Measurements from ENCODE around the gene KHDC3L. TPM values are rescaled to one million over a fixed set of nuclear protein-coding genes. Genes with fewer than 3 reads are reported as not detected.

Gene KHDC3L
- polyA plus RNA-seq, 1 donor (not counting 4 experiments of a cell fraction or from before 2014, with no cell fraction given) = not detected

DNA sequence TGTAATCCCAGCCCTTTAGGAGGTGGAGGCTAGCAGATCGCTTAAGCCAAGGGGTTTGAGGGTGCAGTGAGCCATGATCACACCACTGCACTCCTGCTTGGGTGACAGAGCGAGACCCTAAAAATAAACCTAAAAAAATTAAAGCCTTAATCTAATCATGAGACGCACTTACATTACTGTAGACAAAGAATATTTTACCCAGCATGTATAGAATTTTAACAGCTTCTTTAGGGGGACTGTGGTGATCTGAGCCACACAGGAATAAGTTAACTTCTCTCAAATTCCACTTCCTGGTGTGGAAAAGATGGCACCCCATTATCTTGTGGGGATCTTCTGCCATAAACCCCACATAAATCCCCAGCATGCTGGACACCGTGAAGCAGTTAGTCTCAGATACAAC lies 9.5 kb downstream of the KHDC3L start:
- TF ChIP-seq EZH2 (IDR thresholded peaks at IDR 0.05; ENCODE audit: low read length) = no peak
- TF ChIP-seq, protein P1, sequence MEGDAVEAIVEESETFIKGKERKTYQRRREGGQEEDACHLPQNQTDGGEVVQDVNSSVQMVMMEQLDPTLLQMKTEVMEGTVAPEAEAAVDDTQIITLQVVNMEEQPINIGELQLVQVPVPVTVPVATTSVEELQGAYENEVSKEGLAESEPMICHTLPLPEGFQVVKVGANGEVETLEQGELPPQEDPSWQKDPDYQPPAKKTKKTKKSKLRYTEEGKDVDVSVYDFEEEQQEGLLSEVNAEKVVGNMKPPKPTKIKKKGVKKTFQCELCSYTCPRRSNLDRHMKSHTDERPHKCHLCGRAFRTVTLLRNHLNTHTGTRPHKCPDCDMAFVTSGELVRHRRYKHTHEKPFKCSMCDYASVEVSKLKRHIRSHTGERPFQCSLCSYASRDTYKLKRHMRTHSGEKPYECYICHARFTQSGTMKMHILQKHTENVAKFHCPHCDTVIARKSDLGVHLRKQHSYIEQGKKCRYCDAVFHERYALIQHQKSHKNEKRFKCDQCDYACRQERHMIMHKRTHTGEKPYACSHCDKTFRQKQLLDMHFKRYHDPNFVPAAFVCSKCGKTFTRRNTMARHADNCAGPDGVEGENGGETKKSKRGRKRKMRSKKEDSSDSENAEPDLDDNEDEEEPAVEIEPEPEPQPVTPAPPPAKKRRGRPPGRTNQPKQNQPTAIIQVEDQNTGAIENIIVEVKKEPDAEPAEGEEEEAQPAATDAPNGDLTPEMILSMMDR (optimal IDR thresholded peaks at IDR 0.05 in 1 of 3, IDR thresholded peaks at IDR 0.05 in 1 of 3, conservative IDR thresholded peaks at IDR 0.05 in 1 of 3; ENCODE audit: extremely low read depth in 1 of 3, insufficient read depth in 2 of 3, low read length in 3 of 3) = no peak
- DNase-seq (ENCODE audit: low read depth, low spot score) (no peak), FAIRE-seq (no peak)
- H3K9me3 ChIP-seq (ENCODE audit: control insufficient read depth, low read depth, low read length) = no peaks in the 10 kb centered on the region
- no peaks in the 10 kb centered on the region for H3K79me2 ChIP-seq (ENCODE audit: control insufficient read depth, insufficient read depth, low read length)
- H3K36me3 ChIP-seq (ENCODE audit: control insufficient read depth in 2 of 2, extremely low read depth in 1 of 2, insufficient read depth in 2 of 2, low read length in 2 of 2) = no peaks in the 10 kb centered on the region
- dilution Hi-C loops (cut with MboI; ENCODE audit: extremely low pct_ligation_motif_present, low sequenced_read_pairs) = no loop called here
- no peaks in the 10 kb centered on the region for H4K20me1 ChIP-seq (ENCODE audit: control insufficient read depth, extremely low read depth, insufficient read depth, low read length)
- no peaks in the 10 kb centered on the region for H3K4me1 ChIP-seq (ENCODE audit: control insufficient read depth, extremely low read depth, insufficient read depth, low read length)
- H2AFZ ChIP-seq (ENCODE audit: control insufficient read depth, low read length) = no peak overlapping the region
- peaks cover 2% of the 10 kb centered on the region for H3K9me1 ChIP-seq (ENCODE audit: control insufficient read depth, extremely low read depth, insufficient read depth, low read length)
- H3K27me3 ChIP-seq (ENCODE audit: control insufficient read depth, extremely low read depth, insufficient read depth, low read length) = no peaks in the 10 kb centered on the region
- H3K4me2 ChIP-seq (ENCODE audit: control insufficient read depth, extremely low read depth, insufficient read depth, low read depth, low read length) = no peak overlapping the region
- H3K4me3 ChIP-seq (ENCODE audit: control insufficient read depth in 2 of 3, extremely low read depth in 1 of 3, insufficient read depth in 2 of 3, low read depth in 1 of 3, low read length in 3 of 3) = no peak overlapping the region
- H3K9ac ChIP-seq (ENCODE audit: control insufficient read depth, extremely low read depth, insufficient read depth, low read length) = no peak overlapping the region
- no peak overlapping the region for H3K27ac ChIP-seq (ENCODE audit: control insufficient read depth, insufficient read depth, low read length)

DNA sequence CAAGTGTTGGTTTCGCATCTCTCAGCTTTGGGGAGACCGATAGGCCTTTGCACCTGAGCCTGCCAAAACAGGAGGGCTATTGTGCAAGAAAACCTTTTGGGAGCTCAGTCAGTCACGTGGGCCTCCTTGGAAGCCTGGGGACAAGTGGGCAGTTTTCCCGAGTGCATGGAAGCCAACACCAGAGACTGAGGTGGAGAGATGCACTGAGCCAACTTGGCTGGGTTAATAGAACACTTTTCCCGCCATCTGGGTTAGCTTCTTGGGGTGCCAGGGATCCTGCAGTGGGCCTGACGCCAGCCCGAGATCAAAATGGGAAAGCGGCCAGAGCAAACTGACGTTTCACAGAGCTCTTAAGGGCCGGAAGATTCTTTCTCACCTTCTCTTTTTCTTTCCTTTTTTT lies 10.1 kb downstream of the KHDC3L start:
- Histone ChIP-seq H3K9me3 (ENCODE audit: control insufficient read depth, low read depth, low read length) (no peaks in the 10 kb centered on the region), H3K9me1 (ENCODE audit: control insufficient read depth, extremely low read depth, insufficient read depth, low read length) (peaks cover 2% of the 10 kb centered on the region), H2AFZ (ENCODE audit: control insufficient read depth, low read length) (no peak overlapping the region), H3K4me1 (ENCODE audit: control insufficient read depth, extremely low read depth, insufficient read depth, low read length) (no peaks in the 10 kb centered on the region), H3K79me2 (ENCODE audit: control insufficient read depth, insufficient read depth, low read length) (no peaks in the 10 kb centered on the region), H3K36me3 (ENCODE audit: control insufficient read depth in 2 of 2, extremely low read depth in 1 of 2, insufficient read depth in 2 of 2, low read length in 2 of 2) (no peaks in the 10 kb centered on the region), H3K27me3 (ENCODE audit: control insufficient read depth, extremely low read depth, insufficient read depth, low read length) (no peaks in the 10 kb centered on the region), H3K4me3 (ENCODE audit: control insufficient read depth in 2 of 3, extremely low read depth in 1 of 3, insufficient read depth in 2 of 3, low read depth in 1 of 3, low read length in 3 of 3) (no peak overlapping the region), H3K27ac (ENCODE audit: control insufficient read depth, insufficient read depth, low read length) (no peak overlapping the region), H3K4me2 (ENCODE audit: control insufficient read depth, extremely low read depth, insufficient read depth, low read depth, low read length) (no peak overlapping the region), H4K20me1 (ENCODE audit: control insufficient read depth, extremely low read depth, insufficient read depth, low read length) (no peaks in the 10 kb centered on the region), H3K9ac (ENCODE audit: control insufficient read depth, extremely low read depth, insufficient read depth, low read length) (no peak overlapping the region)
- FAIRE-seq (no peak), DNase-seq (ENCODE audit: low read depth, low spot score) (no peak)
- dilution Hi-C loops (cut with MboI; ENCODE audit: extremely low pct_ligation_motif_present, low sequenced_read_pairs) = no loop called here
- no peak for TF ChIP-seq EZH2 (IDR thresholded peaks at IDR 0.05; ENCODE audit: low read length)
- TF ChIP-seq, protein P1 (optimal IDR thresholded peaks at IDR 0.05 in 1 of 3, IDR thresholded peaks at IDR 0.05 in 1 of 3, conservative IDR thresholded peaks at IDR 0.05 in 1 of 3; ENCODE audit: extremely low read depth in 1 of 3, insufficient read depth in 2 of 3, low read length in 3 of 3) = no peak

All from keratinocyte (primary cell).